HG02588 (cell line): ENCODE results near the gene MINDY1.

Experiments used
- ATAC-seq: cut with Tn5 transposase; IDR thresholded peaks from one replicate; pipeline ENCODE4 v1.9.1; 2021; ENCODE audit warnings: mild to moderate bottlenecking, moderate library complexity; ENCODE audit not compliant: unreplicated experiment

MINDY1 gene

GRCh38 chr1:151006327-151007052 is at the start of gene MINDY1:
Gene MINDY1 (minus strand): TSS chr1:151006902. CDS start chr1:151002617, 4,285 bp downstream.
- ATAC-seq: no peak

GRCh38 chr1:151056149-151056548 is 49.4 kb upstream of the MINDY1 start:
- no peak for ATAC-seq

- ATAC-seq: no peak
Observed at GRCh38 chr1:151055581-151055980, 48.9 kb upstream of the MINDY1 start.

GRCh38 chr1:151054971-151055547 is 48.4 kb upstream of the MINDY1 start:
- no peak for ATAC-seq

- ATAC-seq: no peak
Observed at GRCh38 chr1:151051356-151052009, 44.8 kb upstream of the MINDY1 start.

GRCh38 chr1:151050051-151050688 is 43.5 kb upstream of the MINDY1 start:
- no peak for ATAC-seq

GRCh38 chr1:151049458-151049857 is 42.8 kb upstream of the MINDY1 start:
- no peak for ATAC-seq

- no peak for ATAC-seq
Observed at GRCh38 chr1:151048645-151049032, 41.9 kb upstream of the MINDY1 start.

GRCh38 chr1:151047925-151048644 is 41.4 kb upstream of the MINDY1 start:
- ATAC-seq: peak; percentile 50

- ATAC-seq: peak; percentile 57
Observed at GRCh38 chr1:151047591-151047924, 40.9 kb upstream of the MINDY1 start, which contains the start of gene C1orf56. Gene C1orf56 (plus strand): TSS chr1:151047751. CDS start chr1:151047848, 97 bp downstream.

- ATAC-seq: no peak
Observed at GRCh38 chr1:151043163-151043562, 36.5 kb upstream of the MINDY1 start.

GRCh38 chr1:151039521-151039920 is 32.8 kb upstream of the MINDY1 start:
- no peak for ATAC-seq

GRCh38 chr1:151037032-151037431 is 30.3 kb upstream of the MINDY1 start:
- ATAC-seq: no peak

GRCh38 chr1:151036356-151036755 is 29.7 kb upstream of the MINDY1 start, which contains the start of gene BNIPL:
Gene BNIPL (plus strand): TSS chr1:151036586. CDS start chr1:151036726, 140 bp downstream.
- no peak for ATAC-seq

- ATAC-seq: no peak
Observed at GRCh38 chr1:151035167-151035566, 28.5 kb upstream of the MINDY1 start.

GRCh38 chr1:151032164-151032563 is 25.5 kb upstream of the MINDY1 start:
- no peak for ATAC-seq

GRCh38 chr1:151026460-151026859 is 19.8 kb upstream of the MINDY1 start:
- ATAC-seq: no peak

- no peak for ATAC-seq
Observed at GRCh38 chr1:151024540-151025146, 17.9 kb upstream of the MINDY1 start.

GRCh38 chr1:151013518-151013917 is 6.8 kb upstream of the MINDY1 start:
- no peak for ATAC-seq

GRCh38 chr1:151012684-151013471 is 6.2 kb upstream of the MINDY1 start:
- no peak for ATAC-seq
